ENCODE data around the gene CDH18.

- TF ChIP-seq, protein P1, sequence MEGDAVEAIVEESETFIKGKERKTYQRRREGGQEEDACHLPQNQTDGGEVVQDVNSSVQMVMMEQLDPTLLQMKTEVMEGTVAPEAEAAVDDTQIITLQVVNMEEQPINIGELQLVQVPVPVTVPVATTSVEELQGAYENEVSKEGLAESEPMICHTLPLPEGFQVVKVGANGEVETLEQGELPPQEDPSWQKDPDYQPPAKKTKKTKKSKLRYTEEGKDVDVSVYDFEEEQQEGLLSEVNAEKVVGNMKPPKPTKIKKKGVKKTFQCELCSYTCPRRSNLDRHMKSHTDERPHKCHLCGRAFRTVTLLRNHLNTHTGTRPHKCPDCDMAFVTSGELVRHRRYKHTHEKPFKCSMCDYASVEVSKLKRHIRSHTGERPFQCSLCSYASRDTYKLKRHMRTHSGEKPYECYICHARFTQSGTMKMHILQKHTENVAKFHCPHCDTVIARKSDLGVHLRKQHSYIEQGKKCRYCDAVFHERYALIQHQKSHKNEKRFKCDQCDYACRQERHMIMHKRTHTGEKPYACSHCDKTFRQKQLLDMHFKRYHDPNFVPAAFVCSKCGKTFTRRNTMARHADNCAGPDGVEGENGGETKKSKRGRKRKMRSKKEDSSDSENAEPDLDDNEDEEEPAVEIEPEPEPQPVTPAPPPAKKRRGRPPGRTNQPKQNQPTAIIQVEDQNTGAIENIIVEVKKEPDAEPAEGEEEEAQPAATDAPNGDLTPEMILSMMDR (conservative IDR thresholded peaks at IDR 0.05 in 1 of 2, IDR thresholded peaks at IDR 0.05 in 1 of 2; ENCODE audit: low read depth in 1 of 2, low read length in 2 of 2) = no peak
- no peak for TF ChIP-seq EZH2 (IDR thresholded peaks at IDR 0.05; ENCODE audit: low read length, missing control alignments)
Measured at GRCh38 chr5:19496056-19496455, 491.9 kb downstream of the CDH18 start.

Data from fibroblast of lung (primary cell).